ENCODE data around the gene CSAG3.
"Not testable (repeated sequence)": the region's sequence is repeated elsewhere in the genome, so short reads cannot be mapped to it uniquely, and the experiment has no call there.

CSAG3 gene

DNA sequence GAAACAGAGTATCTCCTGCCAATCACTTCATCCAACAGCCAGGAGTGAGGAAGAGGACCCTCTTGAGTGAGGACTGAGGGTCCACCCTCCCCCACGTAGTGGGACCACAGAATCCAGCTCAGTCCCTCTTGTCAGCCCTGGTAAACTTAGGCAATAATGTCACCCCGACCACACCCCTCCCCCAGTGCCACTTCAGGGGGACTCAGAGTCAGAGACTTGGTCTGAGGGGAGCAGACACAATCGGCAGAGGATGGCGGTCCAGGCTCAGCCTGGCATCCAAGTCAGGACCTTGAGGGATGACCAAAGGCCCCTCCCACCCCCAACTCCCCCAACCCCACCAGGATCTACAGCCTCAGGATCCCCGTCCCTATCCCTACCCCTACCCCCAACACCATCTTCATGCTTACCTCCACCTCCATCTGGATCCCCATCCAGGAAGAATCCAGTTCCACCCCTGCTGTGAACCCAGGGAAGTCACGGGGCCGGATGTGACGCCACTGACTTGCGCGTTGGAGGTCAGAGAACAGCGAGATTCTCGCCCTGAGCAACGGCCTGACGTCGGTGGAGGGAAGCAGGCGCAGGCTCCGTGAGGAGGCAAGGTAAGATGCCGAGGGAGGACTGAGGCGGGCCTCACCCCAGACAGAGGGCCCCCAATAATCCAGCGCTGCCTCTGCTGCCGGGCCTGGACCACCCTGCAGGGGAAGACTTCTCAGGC lies 25.6 kb upstream of the CSAG3 start, which contains the start of the genes CSAG1 and MAGEA12:
Gene CSAG1 (minus strand): TSS at position 461 of the 715 bp plus-strand sequence. CDS start 1,261 bp downstream, outside the sequence.
Gene MAGEA12 (plus strand): TSS at position 497 of the 715 bp plus-strand sequence. CDS start 2,405 bp downstream, outside the sequence.
- no peak within 1 kb of the TSS for H3K4me3 ChIP-seq (ENCODE audit: low read length, poor library complexity, severe bottlenecking)

DNA sequence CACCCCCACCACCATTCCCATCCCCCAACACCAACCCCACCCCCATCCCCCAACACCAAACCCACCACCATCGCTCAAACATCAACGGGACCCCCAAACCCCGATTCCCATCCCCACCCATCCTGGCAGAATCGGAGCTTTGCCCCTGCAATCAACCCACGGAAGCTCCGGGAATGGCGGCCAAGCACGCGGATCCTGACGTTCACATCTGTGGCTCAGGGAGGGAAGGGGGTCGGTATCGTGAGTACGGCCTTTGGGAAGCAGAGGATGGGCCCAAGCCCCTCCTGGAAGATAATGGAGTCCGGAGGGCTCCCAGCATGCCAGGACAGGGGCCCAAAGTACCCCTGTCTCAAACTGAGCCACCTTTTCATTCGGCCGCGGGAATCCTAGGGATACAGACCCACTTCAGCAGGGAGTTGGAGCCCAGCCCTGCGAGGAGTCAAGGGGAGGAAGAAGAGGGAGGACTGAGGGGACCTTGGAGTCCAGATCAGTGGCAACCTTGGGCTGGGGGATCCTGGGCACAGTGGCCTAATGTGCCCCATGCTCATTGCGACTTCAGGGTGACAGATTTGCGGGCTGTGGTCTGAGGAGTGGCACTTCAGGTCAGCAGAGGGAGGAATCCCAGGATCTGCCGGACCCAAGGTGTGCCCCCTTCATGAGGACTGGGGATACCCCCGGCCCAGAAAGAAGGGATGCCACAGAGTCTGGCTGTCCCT lies 24.7 kb upstream of the CSAG3 start:
- not testable (repeated sequence) for H3K79me2 ChIP-seq (ENCODE audit: insufficient read depth, low read length); H3K9me2 ChIP-seq (replicated peaks; ENCODE audit: low read depth, low read length); H3K36me3 ChIP-seq (ENCODE audit: insufficient read depth, low read length); H4K20me1 ChIP-seq (ENCODE audit: insufficient read depth, low read length, poor library complexity, severe bottlenecking); H3K9ac ChIP-seq (ENCODE audit: low read depth, low read length, poor library complexity, severe bottlenecking); H3K4me2 ChIP-seq (ENCODE audit: low read depth, low read length, poor library complexity, severe bottlenecking); H3K27me3 ChIP-seq (ENCODE audit: insufficient read depth, low read length, poor library complexity, severe bottlenecking); H3F3A ChIP-seq (ENCODE audit: low read depth); H3K9me3 ChIP-seq (ENCODE audit: insufficient read depth, low read depth, low read length); H2AFZ ChIP-seq (ENCODE audit: low read length); H3K4me1 ChIP-seq (ENCODE audit: insufficient read depth, low read length, poor library complexity, severe bottlenecking); H3K4me3 ChIP-seq (ENCODE audit: low read length, poor library complexity, severe bottlenecking)

More for the DNA sequence above, 25.6 kb upstream of the CSAG3 start, which contains the start of the genes CSAG1 and MAGEA12:
- Histone ChIP-seq H3K36me3 (ENCODE audit: insufficient read depth, low read length) (no peaks in the 10 kb centered on the region), H3K79me2 (ENCODE audit: insufficient read depth, low read length) (no peaks in the 10 kb centered on the region), H3K9me2 (replicated peaks; ENCODE audit: low read depth, low read length) (no peaks in the 10 kb centered on the region), H3K4me1 (ENCODE audit: insufficient read depth, low read length, poor library complexity, severe bottlenecking) (no peaks in the 10 kb centered on the region), H3K4me2 (ENCODE audit: low read depth, low read length, poor library complexity, severe bottlenecking) (no peak within 1 kb of the TSS), H4K20me1 (ENCODE audit: insufficient read depth, low read length, poor library complexity, severe bottlenecking) (no peaks in the 10 kb centered on the region), H3K27me3 (ENCODE audit: insufficient read depth, low read length, poor library complexity, severe bottlenecking) (no peaks in the 10 kb centered on the region), H2AFZ (ENCODE audit: low read length) (no peak within 1 kb of the TSS), H3K9ac (ENCODE audit: low read depth, low read length, poor library complexity, severe bottlenecking) (no peak within 1 kb of the TSS), H3F3A (ENCODE audit: low read depth) (no peaks in the 10 kb centered on the region), H3K9me3 (ENCODE audit: insufficient read depth, low read depth, low read length) (no peaks in the 10 kb centered on the region)
- TF ChIP-seq, protein P1, sequence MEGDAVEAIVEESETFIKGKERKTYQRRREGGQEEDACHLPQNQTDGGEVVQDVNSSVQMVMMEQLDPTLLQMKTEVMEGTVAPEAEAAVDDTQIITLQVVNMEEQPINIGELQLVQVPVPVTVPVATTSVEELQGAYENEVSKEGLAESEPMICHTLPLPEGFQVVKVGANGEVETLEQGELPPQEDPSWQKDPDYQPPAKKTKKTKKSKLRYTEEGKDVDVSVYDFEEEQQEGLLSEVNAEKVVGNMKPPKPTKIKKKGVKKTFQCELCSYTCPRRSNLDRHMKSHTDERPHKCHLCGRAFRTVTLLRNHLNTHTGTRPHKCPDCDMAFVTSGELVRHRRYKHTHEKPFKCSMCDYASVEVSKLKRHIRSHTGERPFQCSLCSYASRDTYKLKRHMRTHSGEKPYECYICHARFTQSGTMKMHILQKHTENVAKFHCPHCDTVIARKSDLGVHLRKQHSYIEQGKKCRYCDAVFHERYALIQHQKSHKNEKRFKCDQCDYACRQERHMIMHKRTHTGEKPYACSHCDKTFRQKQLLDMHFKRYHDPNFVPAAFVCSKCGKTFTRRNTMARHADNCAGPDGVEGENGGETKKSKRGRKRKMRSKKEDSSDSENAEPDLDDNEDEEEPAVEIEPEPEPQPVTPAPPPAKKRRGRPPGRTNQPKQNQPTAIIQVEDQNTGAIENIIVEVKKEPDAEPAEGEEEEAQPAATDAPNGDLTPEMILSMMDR (conservative IDR thresholded peaks at IDR 0.05; ENCODE audit: low read length): no peak
- no peak for TF ChIP-seq EZH2phosphoT487 (IDR thresholded peaks at IDR 0.05; ENCODE audit: borderline replicate concordance)

DNA sequence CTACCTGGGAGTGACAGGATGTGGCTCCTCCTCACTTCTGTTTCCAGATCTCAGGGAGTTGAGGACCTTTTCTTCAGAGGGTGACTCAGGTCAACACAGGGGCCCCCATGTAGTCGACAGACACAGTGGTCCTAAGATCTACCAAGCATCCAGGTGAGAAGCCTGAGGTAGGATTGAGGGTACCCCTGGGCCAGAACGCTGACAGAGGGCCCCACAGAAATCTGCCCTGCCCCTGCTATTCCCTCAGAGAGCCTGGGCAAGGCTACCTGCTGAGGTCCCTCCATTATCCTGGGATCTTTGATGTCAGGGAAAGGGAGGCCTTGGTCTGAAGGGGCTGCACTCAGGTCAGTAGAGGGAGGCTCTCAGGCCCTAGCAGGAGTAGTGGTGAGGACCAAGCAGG lies 23.9 kb upstream of the CSAG3 start:
- H4K20me1 ChIP-seq (ENCODE audit: insufficient read depth, low read length, poor library complexity, severe bottlenecking): no peaks in the 10 kb centered on the region
- H3K79me2 ChIP-seq (ENCODE audit: insufficient read depth, low read length): no peaks in the 10 kb centered on the region
- H3K36me3 ChIP-seq (ENCODE audit: insufficient read depth, low read length): no peaks in the 10 kb centered on the region
- H3K4me3 ChIP-seq (ENCODE audit: low read length, poor library complexity, severe bottlenecking): no peak overlapping the region
- H2AFZ ChIP-seq (ENCODE audit: low read length): no peak overlapping the region
- no peaks in the 10 kb centered on the region for H3K9me3 ChIP-seq (ENCODE audit: insufficient read depth, low read depth, low read length)
- H3K9ac ChIP-seq (ENCODE audit: low read depth, low read length, poor library complexity, severe bottlenecking): no peak overlapping the region
- no peak overlapping the region for H3K4me2 ChIP-seq (ENCODE audit: low read depth, low read length, poor library complexity, severe bottlenecking)
- TF ChIP-seq, protein P1 (conservative IDR thresholded peaks at IDR 0.05; ENCODE audit: low read length): no peak
- no peak for TF ChIP-seq EZH2phosphoT487 (IDR thresholded peaks at IDR 0.05; ENCODE audit: borderline replicate concordance)
- H3K4me1 ChIP-seq (ENCODE audit: insufficient read depth, low read length, poor library complexity, severe bottlenecking): no peaks in the 10 kb centered on the region
- no peaks in the 10 kb centered on the region for H3F3A ChIP-seq (ENCODE audit: low read depth)
- no peaks in the 10 kb centered on the region for H3K27me3 ChIP-seq (ENCODE audit: insufficient read depth, low read length, poor library complexity, severe bottlenecking)
- H3K9me2 ChIP-seq (replicated peaks; ENCODE audit: low read depth, low read length): no peaks in the 10 kb centered on the region
